Pancreas (tissue), 10 donors: ENCODE results near the gene KCNIP1. TPM values are rescaled to one million over a fixed set of nuclear protein-coding genes. Genes with fewer than 3 reads are reported as not detected.

ENCODE experiments used
- ATAC-seq, 4 donors: fragments of 200-7000 bp; cut with Tn5 transposase; one replicate each; pipeline versions ENCODE4 v1.8.0 to v1.9.1; 2020; ENCODE audit warnings: mild to moderate bottlenecking in 4 of 4, moderate library complexity in 4 of 4
- DNase-seq, 6 donors: peaks; one replicate each; pipeline ENCODE4 v3.0.0-alpha.2; 2020
- FAIRE-seq: peaks from 2 replicates; lab custom pipeline; 2012; peaks lifted over from hg19 to GRCh38; lab: Jason Lieb, UNC
- H3K27ac ChIP-seq, 4 donors: fragments of 200-600 bp; sonication (generic); 1 replicate in 3 of 4; 2 replicates in 1 of 4; pipeline versions ENCODE4 v1.5.0 to v1.8.0; 2020
- H3K27me3 ChIP-seq, 4 donors: fragments of 200-600 bp; one replicate each; pipeline ENCODE4 v1.8.0; 2021
- H3K36me3 ChIP-seq, 3 donors: fragments of 200-600 bp; sonication (generic) in 1 of 3; one replicate each; pipeline versions ENCODE4 v1.5.0 to v1.8.0; 2020 to 2021
- H3K4me1 ChIP-seq, 3 donors: fragments of 200-600 bp; one replicate each; pipeline ENCODE4 v1.8.0; 2021
- H3K4me3 ChIP-seq, 4 donors: fragments of 200-600 bp; sonication (generic) in 2 of 4; one replicate each; pipeline versions ENCODE4 v1.5.0 to v1.8.0; 2020 to 2021
- H3K9me3 ChIP-seq, 4 donors: fragments of 200-600 bp; one replicate each; pipeline ENCODE4 v1.8.0; 2021
- CTCF ChIP-seq, 4 donors: fragments of 200-600 bp; sonication (generic) in 3 of 4; IDR thresholded peaks; one replicate each; pipeline versions ENCODE4 v1.5.0 to v1.8.0; 2021; ENCODE audit warnings: antibody characterized with exemption in 4 of 4
- WGBS, 2 donors: extraction: QIAGEN DNeasy Blood & Tissue Kit; methylation state at CpG; one replicate each; pipeline ENCODE4 v1.1.7; 2013; 5-methylcytosine and 5-hydroxymethylcytosine counted together
- intact Hi-C, 3 donors: fragments of 100-400 bp; cut with DNase I; formaldehyde crosslinking; loops; one replicate each; pipeline versions ENCODE4 v1.11.1 to v1.14.2; 2022
- polyA plus RNA-seq, 2 donors: library from polyadenylated mRNA; stranded (reverse); fragments of 200-250 nt; gene quantifications; one replicate each; pipeline ENCODE4 v1.2.3, GENCODE V29; 2013
- total RNA-seq, 6 donors: library from RNA; stranded (reverse); fragmentation: NEBNext Ultra II Directional in 4 of 6; extraction: Animal tissue kit (Norgen Biotek cat#: 25700) in 4 of 6; gene quantifications; one replicate each; pipeline versions ENCODE4 v1.2.1 to v1.2.4, GENCODE V29; 2021 to 2023
- donor health status: healthy with polysubstance abuse.
- donor health status: DM: no; HTN: no; CAD: no; lungs with moderate emphysema.
- donor health status: DM: no; HTN: no; CAD: no.
- donor health status: control.
- donor health status: control.
- donor health status: Bipolar disorder and iron deficiency.
- donor health status: DM: yes; HTN: yes; CAD: no.
- donor health status: DM: no; HTN: no; CAD: no.
- donor health status: DM: no; HTN: no; CAD: no.
- donor health status: DM: yes; HTN: yes; CAD: no.

Gene KCNIP1
- total and polyA plus RNA-seq, 8 donors = 0.31 to 10.3 (median 1.1) TPM

- DNase-seq = no peak
- FAIRE-seq = no peak
- H3K4me3 ChIP-seq = no peak overlapping the region
- ATAC-seq = no peak
- no peaks in the 10 kb centered on the region for H3K36me3 ChIP-seq
- WGBS, 2 donors = 73 to 83% methylated on average over 5 of the region's 5 CpGs
- H3K9me3 ChIP-seq = no peaks in the 10 kb centered on the region
- no peak for TF ChIP-seq CTCF (IDR thresholded peaks at IDR 0.05)
- intact Hi-C loops = no loop called here
- no peak overlapping the region for H3K27ac ChIP-seq
- H3K27me3 ChIP-seq = no peaks in the 10 kb centered on the region
- no peaks in the 10 kb centered on the region for H3K4me1 ChIP-seq
These were observed 10.2 kb downstream of the KCNIP1 start for GRCh38 chr5:170513856-170514525.

- H3K27ac ChIP-seq = no peak overlapping the region
- no peak for FAIRE-seq
- DNase-seq = no peak
- H3K4me3 ChIP-seq = no peak overlapping the region
- H3K9me3 ChIP-seq = no peaks in the 10 kb centered on the region
- no peak for ATAC-seq
- H3K36me3 ChIP-seq = no peaks in the 10 kb centered on the region
- intact Hi-C loops = no loop called here
- H3K4me1 ChIP-seq = no peaks in the 10 kb centered on the region
- WGBS, 2 donors = 87 to 90% methylated on average over 2 of the region's 2 CpGs
- no peaks in the 10 kb centered on the region for H3K27me3 ChIP-seq
- no peak for TF ChIP-seq CTCF (IDR thresholded peaks at IDR 0.05)
These were observed 13.6 kb downstream of the KCNIP1 start for GRCh38 chr5:170517411-170517810.

GRCh38 chr5:170518277-170518676 lies 14.5 kb downstream of the KCNIP1 start:
- no peaks in the 10 kb centered on the region for H3K4me1 ChIP-seq
- no peaks in the 10 kb centered on the region for H3K36me3 ChIP-seq
- intact Hi-C loops = no loop called here
- FAIRE-seq (no peak), DNase-seq (no peak), ATAC-seq (no peak)
- H3K9me3 ChIP-seq = no peaks in the 10 kb centered on the region
- H3K27ac ChIP-seq = no peak overlapping the region
- H3K27me3 ChIP-seq = no peaks in the 10 kb centered on the region
- no peak overlapping the region for H3K4me3 ChIP-seq
- no peak for TF ChIP-seq CTCF (IDR thresholded peaks at IDR 0.05)
- 61 to 67% methylated on average over 5 of the region's 5 CpGs for WGBS, 2 donors

- intact Hi-C loops = no loop called here
- 65 to 70% methylated on average over 5 of the region's 5 CpGs for WGBS, 2 donors
- Histone ChIP-seq H3K4me3 (no peak overlapping the region), H3K9me3 (no peaks in the 10 kb centered on the region), H3K27ac (no peak overlapping the region), H3K4me1 (no peaks in the 10 kb centered on the region), H3K36me3 (no peaks in the 10 kb centered on the region), H3K27me3 (no peaks in the 10 kb centered on the region)
- no peak for FAIRE-seq
- no peak for ATAC-seq
- no peak for DNase-seq
- no peak for TF ChIP-seq CTCF (IDR thresholded peaks at IDR 0.05)
These were observed 15.7 kb downstream of the KCNIP1 start for GRCh38 chr5:170519549-170519948.

GRCh38 chr5:170520372-170520771 lies 16.6 kb downstream of the KCNIP1 start:
- intact Hi-C loops = no loop called here
- Histone ChIP-seq H3K27ac (no peak overlapping the region), H3K27me3 (no peaks in the 10 kb centered on the region), H3K4me1 (no peaks in the 10 kb centered on the region), H3K4me3 (no peak overlapping the region), H3K9me3 (no peaks in the 10 kb centered on the region), H3K36me3 (no peaks in the 10 kb centered on the region)
- WGBS, 2 donors = 73% methylated on average over 6 of the region's 6 CpGs
- no peak for FAIRE-seq
- no peak for TF ChIP-seq CTCF (IDR thresholded peaks at IDR 0.05)
- no peak for DNase-seq
- ATAC-seq = no peak
